Midbrain (tissue), 1 donor: Measurements from ENCODE around the gene MKKS.
"Not testable (repeated sequence)": the region's sequence is repeated elsewhere in the genome, so short reads cannot be mapped to it uniquely, and the experiment has no call there.

ENCODE experiments used
- DNase-seq: peaks from one replicate; lab custom pipeline; 2025; lab: John Stamatoyannopoulos, UW

The MKKS gene

DNA sequence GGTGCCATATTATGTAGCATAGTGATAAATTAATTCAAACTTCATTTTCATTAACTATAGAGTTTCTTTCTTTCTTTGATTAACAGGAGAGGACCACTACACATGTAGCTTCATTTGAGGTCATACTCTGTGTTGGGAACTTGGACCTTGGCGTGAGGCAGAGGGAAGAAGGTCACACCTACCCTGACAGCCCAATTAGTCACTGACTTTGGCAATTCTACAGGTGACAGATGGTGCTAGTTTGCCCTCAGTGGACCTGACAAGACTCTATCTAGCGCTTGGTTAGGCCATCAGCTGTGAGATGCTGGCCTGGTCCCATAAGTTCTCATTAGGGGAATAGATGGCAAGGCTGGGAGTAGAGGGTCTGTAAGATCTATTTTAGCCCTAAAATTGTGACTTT, 15.2 kb upstream of the MKKS start:
- no peak for DNase-seq

DNA sequence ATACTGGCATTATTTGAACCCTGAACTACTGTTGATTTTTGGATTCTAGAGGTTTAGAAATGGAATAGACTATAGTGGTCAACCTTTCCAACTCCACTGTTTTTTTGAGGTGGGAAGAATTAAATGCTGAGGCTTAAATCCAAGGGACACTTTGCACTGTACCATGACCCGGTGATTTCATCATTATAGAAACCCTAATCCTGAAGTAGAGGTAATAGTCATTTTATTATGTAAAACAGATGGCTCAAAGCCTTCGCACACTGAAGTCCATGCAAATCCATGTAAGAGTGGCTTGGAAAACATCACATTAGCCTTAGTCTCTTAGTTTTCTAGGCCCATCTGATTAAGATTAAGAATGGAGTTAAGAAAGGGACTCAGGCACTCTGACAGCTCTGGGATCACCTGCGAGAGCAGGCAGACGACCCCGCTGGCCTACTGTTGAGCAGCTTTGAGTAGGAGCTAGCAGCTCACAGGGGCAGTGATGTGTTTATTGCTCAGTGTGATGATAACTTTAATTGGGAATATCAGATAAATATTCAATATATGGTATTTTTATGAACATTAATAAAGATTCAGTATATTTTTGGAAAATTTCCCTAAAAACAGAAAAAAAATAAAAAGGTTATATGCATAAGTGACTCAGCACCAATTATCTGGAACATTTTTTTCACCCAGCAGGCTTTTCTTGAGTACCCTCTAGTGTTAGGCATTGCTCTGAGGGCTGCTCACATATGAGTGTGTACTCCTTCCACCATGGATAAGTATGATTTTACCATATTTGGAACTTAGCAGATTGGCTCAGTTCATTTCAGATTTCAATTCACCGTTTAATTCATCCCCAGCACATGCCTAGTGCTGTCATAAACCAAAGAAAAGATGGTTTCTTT, 14.5 kb upstream of the MKKS start:
- DNase-seq: no peak

DNA sequence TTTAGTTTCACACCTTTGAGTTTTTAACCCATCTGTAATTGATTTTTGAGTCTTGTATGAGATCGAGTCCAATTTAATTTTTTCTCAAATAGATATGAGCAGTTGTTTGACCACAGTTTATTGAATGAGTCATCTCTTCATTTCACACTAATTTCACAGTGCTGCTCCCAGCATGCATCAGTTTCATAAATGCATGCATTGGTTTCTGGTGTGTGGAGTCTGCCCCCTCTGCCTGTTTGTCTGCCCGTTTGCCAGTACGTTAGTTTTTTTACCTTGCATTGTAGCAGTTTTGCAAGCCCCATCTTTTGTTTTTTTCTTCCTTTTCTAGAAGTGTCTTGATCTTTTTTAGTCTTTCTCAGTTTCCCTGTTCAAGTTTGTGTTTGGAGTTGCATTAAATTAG, 13.0 kb upstream of the MKKS start:
- DNase-seq: no peak

DNA sequence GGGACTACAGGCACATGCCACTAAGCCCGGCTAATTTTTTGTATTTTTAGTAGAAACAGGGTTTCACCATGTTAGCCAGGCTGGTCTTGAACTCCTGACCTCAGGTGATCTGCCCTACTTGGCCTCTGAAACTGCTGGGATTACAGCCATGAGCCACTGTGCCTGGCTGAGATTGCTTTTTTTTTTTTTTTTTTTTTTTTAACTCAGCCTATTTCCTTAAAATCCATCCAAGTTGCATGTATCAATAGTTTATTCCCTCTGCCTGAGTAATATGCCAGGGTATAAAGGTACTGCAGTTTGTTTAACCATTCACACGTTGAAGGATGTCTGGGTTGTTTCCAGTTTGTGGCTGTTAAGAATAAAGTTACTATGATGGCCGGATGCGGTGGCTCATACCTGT, 11.7 kb upstream of the MKKS start:
- DNase-seq: no peak

DNA sequence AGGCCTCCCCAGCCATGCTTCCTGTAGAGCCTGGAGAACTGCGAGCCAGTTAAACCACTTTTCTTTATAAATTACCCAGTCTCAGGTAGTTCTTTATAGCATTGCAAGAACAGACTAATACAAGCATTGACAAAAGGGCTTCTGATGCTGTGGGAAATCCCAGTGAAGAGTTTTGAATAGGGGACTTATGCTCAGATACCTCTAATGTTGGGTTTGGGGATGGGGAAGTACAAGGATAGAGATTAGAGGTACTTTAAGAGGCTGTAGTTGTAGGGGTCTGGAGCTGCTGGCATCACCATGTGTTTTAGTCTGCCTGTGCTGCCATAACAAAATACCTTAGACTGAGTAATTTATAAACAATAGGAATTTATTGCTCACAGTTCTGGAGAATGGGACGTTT, 9.9 kb upstream of the MKKS start:
- no peak for DNase-seq

DNA sequence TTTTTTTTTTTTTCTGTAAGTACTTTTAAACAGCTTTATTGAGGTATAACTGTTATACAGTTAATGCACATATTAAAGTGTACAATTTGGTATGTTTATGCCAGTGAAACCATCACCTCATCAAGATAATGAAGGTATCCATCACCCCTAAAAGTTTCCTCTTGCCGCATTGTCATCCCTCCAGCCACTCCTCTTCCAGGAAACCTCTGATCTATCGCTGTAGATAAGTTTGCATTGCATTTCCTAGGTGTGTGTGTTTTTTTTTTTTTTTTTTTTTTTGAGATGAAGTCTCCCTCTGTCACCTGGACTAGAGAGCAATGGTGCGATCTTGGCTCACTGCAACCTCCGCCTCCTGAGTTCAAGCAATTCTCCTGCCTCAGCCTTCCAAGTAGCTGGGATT, 4.2 kb upstream of the MKKS start:
- no peak for DNase-seq

DNA sequence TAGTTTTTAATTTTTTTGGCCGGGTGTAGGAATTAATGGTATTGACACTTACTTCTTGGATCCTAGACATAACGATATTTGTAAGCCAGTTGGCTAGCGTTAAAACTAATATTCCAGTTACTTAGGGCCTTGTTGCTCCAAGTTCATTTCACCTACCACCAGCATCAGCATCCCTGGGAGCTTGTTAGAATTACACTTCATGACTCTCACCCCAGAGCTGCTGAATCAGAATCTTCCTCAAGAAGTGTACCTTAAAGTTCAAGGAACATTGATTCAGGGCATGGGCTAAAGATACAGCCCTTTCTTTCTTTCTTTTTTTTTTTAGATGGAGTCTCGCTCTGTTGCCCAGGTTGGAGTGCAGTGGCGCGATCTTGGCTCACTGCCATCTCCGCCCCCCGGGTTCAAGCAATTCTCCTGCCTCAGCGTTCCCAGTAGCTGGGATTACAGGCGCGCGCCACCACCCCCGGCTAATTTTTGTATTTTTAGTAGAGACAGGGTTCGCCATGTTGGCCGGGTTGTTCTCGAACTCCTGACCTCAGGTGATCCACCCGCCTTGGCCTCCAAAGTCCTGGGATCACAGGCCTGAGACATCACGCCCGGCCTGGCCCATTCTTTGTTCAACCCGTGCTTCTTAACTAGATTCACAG, 2.2 kb upstream of the MKKS start:
- DNase-seq: no peak

DNA sequence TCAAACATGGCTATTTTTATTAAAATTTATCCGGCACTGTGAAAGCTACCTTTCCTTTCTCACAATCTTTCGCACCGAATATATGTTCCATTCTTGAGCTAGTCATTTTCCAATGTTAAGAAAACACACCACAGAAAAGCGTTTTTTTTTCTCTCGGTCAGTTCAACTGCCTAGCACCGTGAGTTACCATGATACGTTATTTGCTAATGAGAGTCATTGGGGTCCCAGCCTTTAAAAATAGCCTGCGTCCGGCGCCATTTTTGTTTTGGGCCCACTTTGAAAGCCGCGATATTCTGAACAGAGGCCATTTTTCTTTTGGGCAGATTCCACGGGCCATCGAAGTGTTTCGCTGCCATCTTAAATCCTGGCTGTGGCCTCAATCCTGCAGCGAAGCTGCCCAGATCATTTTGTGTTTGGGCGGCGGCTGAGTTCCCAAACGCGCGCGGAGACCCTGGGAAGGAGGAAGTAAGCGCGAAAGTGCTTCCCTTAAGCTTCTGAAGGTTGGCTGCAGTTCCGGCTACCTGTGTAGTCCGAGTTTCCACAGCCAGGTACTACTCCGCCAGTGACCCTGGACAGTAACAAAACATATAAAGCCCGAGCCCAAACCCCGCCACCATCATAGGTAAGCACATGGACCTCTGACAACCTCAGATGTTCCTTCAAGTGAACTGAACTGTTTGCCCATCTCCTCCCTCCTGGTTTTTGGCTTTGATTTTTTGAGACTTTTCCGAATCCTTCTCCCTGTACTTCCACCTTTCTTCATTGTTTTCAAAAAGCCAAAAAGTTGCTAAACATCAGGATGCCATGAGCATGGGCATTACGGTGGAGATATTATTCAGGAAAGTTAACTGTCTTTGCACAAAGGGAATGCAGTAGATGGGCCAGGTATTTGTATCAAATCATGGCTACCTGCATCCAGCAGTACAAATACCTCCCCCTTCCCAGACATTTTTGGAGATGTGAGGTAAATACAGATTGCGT, 1.1 kb upstream of the MKKS start, which contains the start of gene SLX4IP:
TSS of gene SLX4IP (plus strand) at position 474 of the 981 bp plus-strand sequence. CDS start 22,900 bp downstream, outside the sequence.
- peak; percentile 97 for DNase-seq

DNA sequence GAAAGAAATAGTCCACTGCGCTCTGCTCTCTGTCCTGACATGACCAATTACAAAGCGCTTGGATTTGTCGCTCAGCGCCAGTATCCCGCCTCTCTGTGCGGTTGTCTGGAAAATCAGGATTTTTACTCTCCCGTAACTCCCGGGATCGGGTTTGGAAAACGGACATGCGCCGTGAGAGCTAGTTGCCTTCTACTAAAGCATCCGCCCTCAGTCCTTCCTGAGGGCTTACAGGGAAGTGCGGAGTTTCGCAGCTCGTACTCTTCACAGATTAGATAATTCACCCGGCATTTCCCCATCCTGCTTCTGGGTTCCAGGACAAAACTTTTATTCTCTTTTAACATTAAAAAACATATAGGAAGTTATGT, 427 bp upstream of the MKKS start:
- DNase-seq: peak; percentile 99

DNA sequence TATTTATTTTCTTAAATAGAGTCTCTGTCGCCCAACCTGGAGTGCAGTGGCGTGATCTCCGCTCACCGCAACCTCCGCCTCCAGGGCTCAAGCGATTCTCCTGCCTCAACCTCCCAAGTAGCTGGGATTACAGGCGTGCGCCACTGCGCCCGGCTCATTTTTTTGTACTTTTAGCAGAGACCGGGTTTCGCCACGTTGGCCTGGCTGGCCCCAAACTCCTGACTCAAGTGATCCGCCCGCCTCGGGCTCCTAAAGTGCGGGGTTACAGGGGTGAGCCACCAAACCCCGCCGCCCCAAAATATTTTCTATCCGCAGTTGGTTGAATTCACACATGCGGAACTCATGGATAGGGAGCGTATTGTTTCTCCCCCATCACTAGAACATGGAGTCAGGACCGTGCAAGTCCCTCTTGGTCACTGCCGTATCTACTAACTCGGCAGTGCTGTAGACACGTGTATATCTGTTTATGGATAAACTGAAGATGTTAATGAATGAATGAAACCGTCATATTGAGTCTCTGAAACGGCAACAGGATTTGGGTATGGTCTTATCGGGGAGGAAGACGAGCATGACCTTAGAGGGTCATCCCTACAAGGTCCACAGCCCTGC, 904 bp downstream of the MKKS start:
- DNase-seq: no peak

DNA sequence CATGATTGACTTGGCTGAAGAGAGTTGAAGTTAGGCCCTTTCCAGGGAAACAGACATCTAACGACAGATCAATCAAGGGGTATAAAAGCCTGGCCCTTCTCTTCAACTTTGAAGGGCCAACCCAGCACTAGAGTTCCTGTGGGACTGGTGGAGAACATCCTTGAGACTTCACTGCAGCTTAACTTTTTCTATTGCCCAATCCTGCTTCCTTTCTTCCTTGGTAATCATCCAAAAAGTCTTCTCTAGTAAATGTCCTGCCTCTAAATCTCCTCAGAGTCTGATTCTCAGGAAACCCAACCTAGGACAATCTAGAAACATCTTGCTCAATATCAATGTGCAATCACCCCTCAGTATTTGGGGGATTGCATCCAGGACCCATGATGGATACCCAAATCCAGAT, 1.9 kb downstream of the MKKS start:
- DNase-seq: no peak

DNA sequence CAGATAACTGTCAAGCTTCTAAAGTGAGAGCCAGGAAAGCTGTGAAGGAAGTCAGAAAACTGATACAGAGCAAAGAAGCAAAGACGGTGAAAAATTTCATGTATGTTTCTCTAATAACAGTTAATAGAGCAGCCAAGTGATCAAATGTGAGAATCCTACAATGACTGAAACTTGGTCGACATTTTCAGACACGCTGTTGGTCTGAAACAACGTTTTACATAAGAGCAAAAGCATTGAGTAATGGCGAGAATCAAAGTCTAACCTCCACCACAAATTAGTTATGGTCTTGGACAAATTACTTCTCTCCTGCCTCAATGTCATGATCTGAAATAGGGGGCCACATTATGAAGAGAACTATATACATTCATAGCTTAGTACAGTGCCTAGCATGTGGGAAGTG, 3.3 kb downstream of the MKKS start:
- DNase-seq: no peak

DNA sequence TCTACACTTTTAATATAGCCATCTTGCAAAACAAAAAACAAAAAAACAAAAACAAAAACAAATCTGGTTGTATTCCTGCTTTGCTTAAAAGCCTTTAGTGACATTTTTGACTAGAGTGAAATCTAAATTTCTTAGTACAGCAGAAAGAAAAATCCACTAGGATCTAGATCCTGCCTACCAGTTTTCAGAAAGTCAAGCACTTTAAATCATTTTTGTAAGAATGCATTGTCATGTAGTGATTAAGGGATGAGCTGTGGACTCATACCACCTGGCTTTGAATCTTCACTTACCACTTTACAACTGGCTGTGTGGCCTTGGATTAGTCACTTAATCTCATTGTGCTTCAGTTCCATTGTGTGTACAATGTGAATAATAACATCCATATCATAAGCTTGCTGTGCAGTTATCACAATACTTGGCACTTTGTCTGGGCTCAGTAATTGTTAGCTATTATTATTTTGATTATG, 4.0 kb downstream of the MKKS start:
- no peak for DNase-seq

DNA sequence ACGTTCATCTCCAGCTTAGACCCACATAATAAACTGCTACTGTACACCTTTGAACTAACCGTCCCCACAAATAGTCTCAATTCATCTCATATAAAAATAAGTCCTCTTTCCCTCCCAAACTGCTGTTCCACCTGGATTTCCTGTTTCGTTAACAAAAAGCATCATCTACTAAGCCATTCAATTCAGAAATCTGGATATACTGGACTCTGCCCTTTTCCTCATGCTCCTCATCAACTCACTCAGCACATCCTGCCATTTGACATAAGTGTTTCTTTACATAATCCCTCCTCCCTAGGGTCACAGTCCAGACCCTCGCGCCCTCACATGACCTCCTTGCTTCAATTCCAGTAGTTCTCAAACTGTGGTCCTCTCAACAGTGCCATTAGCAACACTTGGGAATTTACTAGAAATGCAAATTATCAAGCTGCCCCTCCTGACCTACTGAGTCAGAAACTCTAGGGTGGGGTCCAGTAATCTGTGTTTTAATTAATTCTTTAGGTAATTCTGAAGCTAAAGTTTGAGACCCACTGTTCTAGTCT, 4.5 kb downstream of the MKKS start:
- DNase-seq: no peak

DNA sequence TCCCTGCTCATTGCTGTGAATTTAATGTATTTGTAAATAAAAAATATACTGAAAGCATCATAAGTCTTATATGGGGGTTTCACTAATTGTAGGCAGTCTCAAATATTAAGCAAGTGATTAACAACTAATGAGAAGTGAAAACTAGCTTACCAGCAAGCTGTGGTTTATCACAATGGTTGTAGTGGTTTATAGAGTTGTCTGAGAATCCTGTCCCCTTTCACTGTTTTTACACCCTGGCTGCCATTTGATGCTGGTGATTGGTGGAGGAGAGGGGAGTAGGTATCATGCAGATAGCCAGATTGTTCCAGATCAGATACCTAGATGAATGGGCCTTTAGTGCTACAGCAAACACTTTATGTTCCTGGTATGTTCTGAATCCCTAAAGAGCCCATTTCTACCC, 6.0 kb downstream of the MKKS start:
- DNase-seq: no peak

DNA sequence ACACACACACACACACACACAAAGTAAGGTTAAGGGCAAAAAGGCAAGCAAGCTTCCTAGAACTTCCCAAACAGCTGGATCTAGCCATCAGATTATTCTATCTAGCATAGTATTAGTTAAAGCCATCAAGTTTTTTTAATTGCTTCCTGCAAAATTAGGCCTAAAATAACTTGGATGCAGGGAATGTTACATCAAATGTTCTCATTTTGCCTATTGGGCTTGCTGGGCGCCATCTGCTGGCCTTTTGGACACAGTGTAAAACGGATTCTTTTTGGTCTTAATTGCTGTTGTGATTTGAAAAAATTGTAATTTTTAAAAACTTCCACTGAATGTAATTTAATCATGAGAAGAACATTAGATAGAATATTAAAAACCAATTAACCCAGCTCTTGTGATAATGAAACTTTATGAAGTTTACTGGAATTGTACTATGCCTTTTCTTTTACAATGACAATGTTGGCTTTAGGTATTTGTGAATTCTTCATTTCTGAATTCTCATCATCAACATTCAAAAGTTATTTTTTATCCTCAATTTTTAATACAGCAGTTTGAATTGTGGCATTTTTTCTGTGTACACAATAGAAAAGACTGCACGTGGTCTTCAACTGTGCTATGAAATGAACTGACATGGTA, 6.8 kb downstream of the MKKS start:
- DNase-seq: peak; percentile 64

DNA sequence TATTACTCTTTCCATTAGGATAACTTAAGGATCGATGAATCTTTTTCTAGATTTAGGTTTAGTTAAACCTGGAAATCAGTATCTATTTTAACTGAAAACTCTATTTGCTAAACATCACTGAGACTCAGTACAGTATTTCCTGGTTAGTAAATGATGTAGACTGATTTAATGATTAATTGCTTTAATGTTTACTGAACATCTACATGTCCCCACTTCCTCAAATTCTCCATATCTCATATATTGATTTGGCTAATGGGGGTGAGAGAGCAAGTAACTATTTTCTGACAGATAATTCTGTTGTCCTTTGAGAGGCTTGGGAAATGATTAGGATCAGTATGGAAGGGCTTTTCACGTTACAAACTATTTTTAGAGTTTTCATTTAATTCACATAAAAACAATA, 10.3 kb downstream of the MKKS start:
- no peak for DNase-seq

DNA sequence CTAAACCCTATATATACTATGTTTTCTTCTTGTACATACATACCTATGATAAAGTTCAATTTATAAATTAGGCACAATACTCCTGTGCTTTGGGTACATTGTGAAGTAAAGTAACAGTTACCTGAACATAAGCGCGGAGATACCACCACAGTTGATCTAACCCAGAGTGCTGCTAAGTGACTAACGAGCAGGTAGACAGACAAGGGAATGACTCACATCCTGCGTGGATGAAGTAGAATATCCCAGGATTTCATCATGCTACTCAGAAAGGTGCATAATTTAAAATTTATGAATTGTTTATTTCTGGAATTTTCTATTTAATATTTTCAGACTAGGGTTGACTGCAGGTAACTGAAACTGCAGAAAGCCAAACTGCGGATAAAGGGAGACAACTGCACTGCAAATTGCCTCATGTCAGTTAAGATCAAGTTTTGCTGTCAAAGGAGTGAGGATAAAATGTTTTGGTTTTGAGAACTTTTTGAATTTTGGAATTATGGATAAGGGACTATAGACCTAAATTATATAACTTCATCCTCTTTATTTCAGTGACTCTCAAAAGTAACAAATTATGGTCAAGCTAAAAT, 14.4 kb downstream of the MKKS start:
- DNase-seq: no peak

DNA sequence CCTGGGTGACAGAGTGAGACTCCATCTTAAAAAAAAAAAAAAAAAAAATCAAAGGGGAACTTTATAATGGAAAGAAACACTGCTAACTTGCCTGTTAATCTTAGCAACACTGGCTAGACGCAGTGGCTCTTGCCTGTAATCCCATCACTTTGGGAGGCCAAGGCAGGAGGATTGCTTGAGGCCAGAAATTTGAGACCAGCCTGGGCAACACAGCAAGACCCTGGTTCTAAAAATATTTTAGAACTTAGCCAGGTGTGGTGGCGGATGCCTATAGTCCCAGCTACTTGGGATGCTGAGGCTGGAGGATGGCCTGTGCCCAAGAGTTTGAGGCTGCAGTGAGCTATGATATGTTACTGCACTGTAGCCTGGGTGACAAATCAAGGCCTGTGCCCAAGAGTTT, 16.8 kb downstream of the MKKS start:
- not testable (repeated sequence) for DNase-seq

DNA sequence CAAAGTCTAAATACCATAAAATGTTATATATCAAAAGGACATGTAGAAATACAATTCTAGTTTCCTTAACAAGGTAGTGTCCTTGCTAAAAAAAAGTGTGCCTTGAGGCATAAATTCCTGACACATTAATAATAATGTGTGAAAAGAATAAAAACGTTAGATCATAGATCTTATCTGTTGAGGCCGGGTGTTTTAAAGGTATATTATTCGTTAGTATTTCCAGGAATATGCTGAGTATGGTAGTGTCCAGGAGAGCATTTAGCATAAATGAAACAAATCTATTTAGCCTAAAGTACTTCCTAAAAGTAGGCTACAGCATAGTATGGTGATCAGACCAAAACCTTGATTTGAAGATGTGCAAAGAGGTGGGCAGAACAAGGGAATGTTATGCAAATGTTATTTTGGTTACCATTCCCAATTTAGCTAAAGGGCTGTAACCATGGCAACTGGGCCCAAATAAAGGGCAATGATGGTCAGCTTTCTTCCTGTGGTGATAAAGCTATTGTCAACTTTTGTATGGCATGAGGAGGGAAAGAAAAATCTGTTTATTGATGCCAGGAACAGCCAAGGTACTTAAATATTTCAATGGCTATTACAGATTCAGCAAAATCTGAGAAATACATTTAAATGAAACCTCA, 18.9 kb downstream of the MKKS start:
- DNase-seq: no peak
